ENCODE results near the gene MCHR1. TPM values are rescaled to one million over a fixed set of nuclear protein-coding genes. Genes with fewer than 3 reads are reported as not detected.

Gene MCHR1
- total RNA-seq, 1 experiment from 2014 or later = not detected

GRCh38 chr22:40661671-40662070 lies 17.6 kb upstream of the MCHR1 start:
- no peak for DNase-seq (ENCODE audit: low read depth, low spot score)
- intact Hi-C loops (cut with micrococcal nuclease; ENCODE audit: unreplicated experiment) (no loop called here), in situ Hi-C loops (cut with HindIII; ENCODE audit: low pct_unique_long_range_greater_than_20kb, low sequenced_read_pairs) (no loop called here)
- no peaks in the 10 kb centered on the region for H3K27me3 ChIP-seq (ENCODE audit: control insufficient read depth, insufficient read depth, low read length)
- H3K27ac ChIP-seq (ENCODE audit: low read length) = no peak overlapping the region
- no peak for ATAC-seq
- no peaks in the 10 kb centered on the region for H3K9me3 ChIP-seq (ENCODE audit: control insufficient read depth, insufficient read depth, low read depth, low read length)
- TF ChIP-seq REST (IDR thresholded peaks at IDR 0.05; ENCODE audit: insufficient read depth in 1 of 2, low read depth in 2 of 2, low read length in 1 of 2) (no peak), TCF7L2 (IDR thresholded peaks at IDR 0.05; ENCODE audit: low read depth, low read length) (no peak), CTCF (IDR thresholded peaks at IDR 0.05) (no peak), SIN3A (IDR thresholded peaks at IDR 0.05; ENCODE audit: borderline replicate concordance, insufficient read depth, low read depth, low read length) (no peak), POLR2AphosphoS5 (IDR thresholded peaks at IDR 0.05; ENCODE audit: low read depth, low read length) (no peak)
- H3K36me3 ChIP-seq (ENCODE audit: control insufficient read depth, insufficient read depth, low read length) = no peaks in the 10 kb centered on the region
- ChIA-PET CTCF (no interaction called here), POLR2A (no interaction called here)
- H3K4me3 ChIP-seq (ENCODE audit: low read depth in 2 of 2, low read length in 2 of 2) = no peak overlapping the region
- no TSS peak for BruUV-seq (replicated peaks)
- peaks cover 4% of the 10 kb centered on the region; the same call in 1 of the 2 replicates for H3K4me1 ChIP-seq (ENCODE audit: control insufficient read depth, insufficient read depth, low read length)

- no peak overlapping the region for H3K4me3 ChIP-seq (ENCODE audit: low read depth in 2 of 2, low read length in 2 of 2)
- peak overlapping the region; percentile 7; the same call in 1 of the 2 replicates for H3K27ac ChIP-seq (ENCODE audit: low read length)
- no peak for DNase-seq (ENCODE audit: low read depth, low spot score)
- ChIA-PET POLR2A (no interaction called here), CTCF (no interaction called here)
- H3K9me3 ChIP-seq (ENCODE audit: control insufficient read depth, insufficient read depth, low read depth, low read length) = no peaks in the 10 kb centered on the region
- no TSS peak for BruUV-seq (replicated peaks)
- intact Hi-C loops (cut with micrococcal nuclease; ENCODE audit: unreplicated experiment) = no loop called here
- ATAC-seq = no peak
- H3K27me3 ChIP-seq (ENCODE audit: control insufficient read depth, insufficient read depth, low read length) = no peaks in the 10 kb centered on the region
- TF ChIP-seq SIN3A (IDR thresholded peaks at IDR 0.05; ENCODE audit: borderline replicate concordance, insufficient read depth, low read depth, low read length) (no peak), REST (IDR thresholded peaks at IDR 0.05; ENCODE audit: insufficient read depth in 1 of 2, low read depth in 2 of 2, low read length in 1 of 2) (no peak), POLR2AphosphoS5 (IDR thresholded peaks at IDR 0.05; ENCODE audit: low read depth, low read length) (no peak), CTCF (IDR thresholded peaks at IDR 0.05) (no peak)
- H3K36me3 ChIP-seq (ENCODE audit: control insufficient read depth, insufficient read depth, low read length) = no peaks in the 10 kb centered on the region
- peaks cover 4% of the 10 kb centered on the region; the same call in 1 of the 2 replicates for H3K4me1 ChIP-seq (ENCODE audit: control insufficient read depth, insufficient read depth, low read length)
- in situ Hi-C loops (cut with HindIII; ENCODE audit: low pct_unique_long_range_greater_than_20kb, low sequenced_read_pairs) = no loop called here
Measured at GRCh38 chr22:40665312-40665711, 14.0 kb upstream of the MCHR1 start.

Measured in Panc1 (cell line).